H1 (cell line): ENCODE data around the gene MRPS27. TPM values are rescaled to one million over a fixed set of nuclear protein-coding genes. Genes with fewer than 3 reads are reported as not detected.

Experiments
- CHD7 ChIP-seq: fragments of 300-600 bp; sonication (generic); IDR thresholded peaks from 2 replicates; pipeline ENCODE4 v1.7.1; 2012; ENCODE audit warnings: low read length, moderate library complexity, mild to moderate bottlenecking, inconsistent platforms; ENCODE audit not compliant: insufficient replicate concordance
- EP300 ChIP-seq, 2 experiments: IDR thresholded peaks; 1 replicate in 1 of 2; 2 replicates in 1 of 2; pipeline ENCODE4 v1.6.1; 2011 to 2012; ENCODE audit warnings: low read depth in 2 of 2, low read length in 2 of 2, mild to moderate bottlenecking in 2 of 2, borderline replicate concordance in 1 of 2, inconsistent platforms in 1 of 2, moderate library complexity in 1 of 2
- POLR2A ChIP-seq, 2 experiments: IDR thresholded peaks; 1 replicate in 1 of 2; 2 replicates in 1 of 2; pipeline ENCODE4 v1.6.1; 2011; ENCODE audit warnings: low read depth in 2 of 2, low read length in 2 of 2, mild to moderate bottlenecking in 2 of 2; ENCODE audit errors: control extremely low read depth in 1 of 2
- POLR2AphosphoS5 ChIP-seq: IDR thresholded peaks from 2 replicates; pipeline ENCODE4 v1.6.1; 2011; ENCODE audit warnings: low read depth, low read length
- RAD21 ChIP-seq, 2 experiments: IDR thresholded peaks in 1 of 2; conservative IDR thresholded peaks in 1 of 2; 2 replicates each; pipeline ENCODE4 v1.6.1; 2011; ENCODE audit warnings: low read depth in 2 of 2, low read length in 2 of 2, improper control_type of control experiment in 1 of 2, inconsistent platforms in 1 of 2, mild to moderate bottlenecking in 1 of 2, moderate library complexity in 1 of 2
- polyA plus RNA-seq, 7 experiments: library from polyadenylated mRNA; depleted of rRNA in 3 of 7; stranded (reverse) in 5 of 7; unstranded in 2 of 7; fragments of >200 nt in 5 of 7; fragments of 200-250 nt in 2 of 7; gene quantifications; 1 replicate in 5 of 7; 2 replicates in 1 of 7; 4 replicates in 1 of 7; pipeline versions ENCODE4 v1.2.1 to v1.2.3, GENCODE V29; 2011 to 2013; ENCODE audit warnings: missing spikeins in 2 of 7, mixed read lengths in 2 of 7
- total RNA-seq: library from RNA; stranded (reverse); fragmentation: NEBNext Ultra II Directional; extraction: Animal tissue kit (Norgen Biotek cat#: 25700); gene quantifications from 2 replicates; pipeline ENCODE4 v1.2.1, GENCODE V29; 2021
- TF ChIP-seq, protein P1 (sequence below), 3 experiments: IDR thresholded peaks; 1 replicate in 2 of 3; 2 replicates in 1 of 3; pipeline versions ENCODE4 v1.5.1 to v1.6.1; 2011; ENCODE audit warnings: low read length in 3 of 3, mild to moderate bottlenecking in 3 of 3, inconsistent platforms in 2 of 3, low read depth in 1 of 3, moderate library complexity in 1 of 3; ENCODE audit not compliant: insufficient read depth in 1 of 3; ENCODE audit errors: control extremely low read depth in 1 of 3
- TF ChIP-seq, protein P2 (sequence below): IDR thresholded peaks from 2 replicates; pipeline ENCODE4 v1.6.1; 2012; ENCODE audit warnings: inconsistent platforms

Gene MRPS27
- total and polyA plus RNA-seq, 2 of the 8 experiments (the other 6 are each of a cell fraction or from before 2014, with no cell fraction given): 93.2 to 102 TPM

DNA sequence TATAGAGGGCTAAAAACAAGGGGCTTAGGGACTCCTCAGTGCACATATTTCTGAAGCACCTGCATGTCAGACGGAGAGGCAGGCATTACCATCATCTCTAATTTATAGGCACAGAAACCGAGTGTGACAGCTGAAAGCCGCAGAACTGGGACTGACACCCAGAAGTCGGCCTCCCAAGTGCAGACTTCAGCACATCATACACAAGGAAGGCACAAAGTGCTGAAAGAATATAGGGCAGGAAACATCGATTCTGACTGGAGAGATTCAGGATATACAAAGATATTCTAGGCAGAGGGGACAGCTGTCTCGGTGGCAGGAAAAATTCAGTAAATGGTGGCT, 11.2 kb downstream of the MRPS27 start (continued):
- TF ChIP-seq CHD7 (no peak), POLR2AphosphoS5 (no peak), RAD21 (IDR thresholded peaks at IDR 0.05 in 1 of 2, conservative IDR thresholded peaks at IDR 0.05 in 1 of 2; ENCODE audit: low read depth in 2 of 2, low read length in 2 of 2) (no peak), EP300 (IDR thresholded peaks at IDR 0.05; ENCODE audit: borderline replicate concordance in 1 of 2, low read depth in 2 of 2, low read length in 2 of 2) (no peak), POLR2A (IDR thresholded peaks at IDR 0.05; ENCODE audit: control extremely low read depth in 1 of 2, low read depth in 2 of 2, low read length in 2 of 2) (no peak)
- TF ChIP-seq, protein P1, sequence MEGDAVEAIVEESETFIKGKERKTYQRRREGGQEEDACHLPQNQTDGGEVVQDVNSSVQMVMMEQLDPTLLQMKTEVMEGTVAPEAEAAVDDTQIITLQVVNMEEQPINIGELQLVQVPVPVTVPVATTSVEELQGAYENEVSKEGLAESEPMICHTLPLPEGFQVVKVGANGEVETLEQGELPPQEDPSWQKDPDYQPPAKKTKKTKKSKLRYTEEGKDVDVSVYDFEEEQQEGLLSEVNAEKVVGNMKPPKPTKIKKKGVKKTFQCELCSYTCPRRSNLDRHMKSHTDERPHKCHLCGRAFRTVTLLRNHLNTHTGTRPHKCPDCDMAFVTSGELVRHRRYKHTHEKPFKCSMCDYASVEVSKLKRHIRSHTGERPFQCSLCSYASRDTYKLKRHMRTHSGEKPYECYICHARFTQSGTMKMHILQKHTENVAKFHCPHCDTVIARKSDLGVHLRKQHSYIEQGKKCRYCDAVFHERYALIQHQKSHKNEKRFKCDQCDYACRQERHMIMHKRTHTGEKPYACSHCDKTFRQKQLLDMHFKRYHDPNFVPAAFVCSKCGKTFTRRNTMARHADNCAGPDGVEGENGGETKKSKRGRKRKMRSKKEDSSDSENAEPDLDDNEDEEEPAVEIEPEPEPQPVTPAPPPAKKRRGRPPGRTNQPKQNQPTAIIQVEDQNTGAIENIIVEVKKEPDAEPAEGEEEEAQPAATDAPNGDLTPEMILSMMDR (IDR thresholded peaks at IDR 0.05; ENCODE audit: control extremely low read depth in 1 of 3, insufficient read depth in 1 of 3, low read depth in 1 of 3, low read length in 3 of 3): no peak
- TF ChIP-seq, protein P2, sequence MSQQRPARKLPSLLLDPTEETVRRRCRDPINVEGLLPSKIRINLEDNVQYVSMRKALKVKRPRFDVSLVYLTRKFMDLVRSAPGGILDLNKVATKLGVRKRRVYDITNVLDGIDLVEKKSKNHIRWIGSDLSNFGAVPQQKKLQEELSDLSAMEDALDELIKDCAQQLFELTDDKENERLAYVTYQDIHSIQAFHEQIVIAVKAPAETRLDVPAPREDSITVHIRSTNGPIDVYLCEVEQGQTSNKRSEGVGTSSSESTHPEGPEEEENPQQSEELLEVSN: no peak
